ENCODE measurements around the gene CDK5RAP2. TPM values are rescaled to one million over a fixed set of nuclear protein-coding genes. Genes with fewer than 3 reads are reported as not detected.

CDK5RAP2 gene
- total RNA-seq, 2 donors from 2014 or later, result 31.9 to 45.8 TPM

GRCh38 chr9:120362446-120362845 is 217.5 kb downstream of the CDK5RAP2 start:
- no peaks in the 10 kb centered on the region for H3K27me3 ChIP-seq
- H3K27ac ChIP-seq, result no peak overlapping the region
- TF ChIP-seq CTCF (IDR thresholded peaks at IDR 0.05), result no peak
- H3K9me3 ChIP-seq, result no peaks in the 10 kb centered on the region
- no peak overlapping the region for H3K4me3 ChIP-seq
- intact Hi-C loops (cut with DNase I), result no loop called here
- DNase-seq, result no peak
- no peaks in the 10 kb centered on the region for H3K4me1 ChIP-seq
- H3K36me3 ChIP-seq, result no peaks in the 10 kb centered on the region
- H3K9ac ChIP-seq (ENCODE audit: low read depth in 2 of 2, low read length in 2 of 2), result no peak overlapping the region

- Histone ChIP-seq H3K9ac (ENCODE audit: low read depth in 2 of 2, low read length in 2 of 2) (no peak overlapping the region), H3K27me3 (no peaks in the 10 kb centered on the region), H3K4me1 (no peaks in the 10 kb centered on the region), H3K27ac (no peak overlapping the region), H3K36me3 (no peaks in the 10 kb centered on the region), H3K4me3 (no peak overlapping the region), H3K9me3 (no peaks in the 10 kb centered on the region)
- intact Hi-C loops (cut with DNase I), result no loop called here
- no peak for DNase-seq
- TF ChIP-seq CTCF (IDR thresholded peaks at IDR 0.05), result no peak
These were observed 218.4 kb downstream of the CDK5RAP2 start for GRCh38 chr9:120361551-120361950.

GRCh38 chr9:120360510-120360909 is 219.5 kb downstream of the CDK5RAP2 start:
- DNase-seq, result no peak
- H3K4me1 ChIP-seq, result no peaks in the 10 kb centered on the region
- no peak for TF ChIP-seq CTCF (IDR thresholded peaks at IDR 0.05)
- no peak overlapping the region for H3K27ac ChIP-seq
- no peaks in the 10 kb centered on the region for H3K27me3 ChIP-seq
- no peaks in the 10 kb centered on the region for H3K36me3 ChIP-seq
- intact Hi-C loops (cut with DNase I), result no loop called here
- no peak overlapping the region for H3K4me3 ChIP-seq
- H3K9me3 ChIP-seq, result no peaks in the 10 kb centered on the region
- H3K9ac ChIP-seq (ENCODE audit: low read depth in 2 of 2, low read length in 2 of 2), result no peak overlapping the region

GRCh38 chr9:120360046-120360445 is 219.9 kb downstream of the CDK5RAP2 start:
- intact Hi-C loops (cut with DNase I), result no loop called here

GRCh38 chr9:120358877-120359276 is 221.1 kb downstream of the CDK5RAP2 start:
- no peak overlapping the region for H3K4me3 ChIP-seq
- no peaks in the 10 kb centered on the region for H3K36me3 ChIP-seq
- no peak overlapping the region for H3K27ac ChIP-seq
- TF ChIP-seq CTCF (IDR thresholded peaks at IDR 0.05), result no peak
- H3K9me3 ChIP-seq, result no peaks in the 10 kb centered on the region
- H3K4me1 ChIP-seq, result no peaks in the 10 kb centered on the region
- no peak overlapping the region for H3K9ac ChIP-seq (ENCODE audit: low read depth in 2 of 2, low read length in 2 of 2)
- intact Hi-C loops (cut with DNase I), result no loop called here
- no peak for DNase-seq
- H3K27me3 ChIP-seq, result no peaks in the 10 kb centered on the region

More at GRCh38 chr9:120360046-120360445, 219.9 kb downstream of the CDK5RAP2 start:
- H3K27me3 ChIP-seq, result no peaks in the 10 kb centered on the region
- no peak for DNase-seq
- TF ChIP-seq CTCF (IDR thresholded peaks at IDR 0.05), result no peak
- H3K36me3 ChIP-seq, result no peaks in the 10 kb centered on the region
- no peaks in the 10 kb centered on the region for H3K9me3 ChIP-seq
- H3K4me1 ChIP-seq, result no peaks in the 10 kb centered on the region
- no peak overlapping the region for H3K9ac ChIP-seq (ENCODE audit: low read depth in 2 of 2, low read length in 2 of 2)
- no peak overlapping the region for H3K27ac ChIP-seq
- no peak overlapping the region for H3K4me3 ChIP-seq

GRCh38 chr9:120353506-120353905 is 226.5 kb downstream of the CDK5RAP2 start:
- TF ChIP-seq CTCF (IDR thresholded peaks at IDR 0.05), result no peak
- H3K4me1 ChIP-seq, result no peaks in the 10 kb centered on the region
- no peak overlapping the region for H3K9ac ChIP-seq (ENCODE audit: low read depth in 2 of 2, low read length in 2 of 2)
- H3K4me3 ChIP-seq, result no peak overlapping the region
- no peaks in the 10 kb centered on the region for H3K9me3 ChIP-seq
- intact Hi-C loops (cut with DNase I), result no loop called here
- no peaks in the 10 kb centered on the region for H3K36me3 ChIP-seq
- no peak for DNase-seq
- no peak overlapping the region for H3K27ac ChIP-seq
- H3K27me3 ChIP-seq, result no peaks in the 10 kb centered on the region
